Islet precursor cell (in vitro differentiated cells): ENCODE measurements around the gene PCYT2.

Experiments used
- DNase-seq: peaks from one replicate; pipeline ENCODE4 v3.0.0-alpha.2; 2018

The PCYT2 gene

DNA sequence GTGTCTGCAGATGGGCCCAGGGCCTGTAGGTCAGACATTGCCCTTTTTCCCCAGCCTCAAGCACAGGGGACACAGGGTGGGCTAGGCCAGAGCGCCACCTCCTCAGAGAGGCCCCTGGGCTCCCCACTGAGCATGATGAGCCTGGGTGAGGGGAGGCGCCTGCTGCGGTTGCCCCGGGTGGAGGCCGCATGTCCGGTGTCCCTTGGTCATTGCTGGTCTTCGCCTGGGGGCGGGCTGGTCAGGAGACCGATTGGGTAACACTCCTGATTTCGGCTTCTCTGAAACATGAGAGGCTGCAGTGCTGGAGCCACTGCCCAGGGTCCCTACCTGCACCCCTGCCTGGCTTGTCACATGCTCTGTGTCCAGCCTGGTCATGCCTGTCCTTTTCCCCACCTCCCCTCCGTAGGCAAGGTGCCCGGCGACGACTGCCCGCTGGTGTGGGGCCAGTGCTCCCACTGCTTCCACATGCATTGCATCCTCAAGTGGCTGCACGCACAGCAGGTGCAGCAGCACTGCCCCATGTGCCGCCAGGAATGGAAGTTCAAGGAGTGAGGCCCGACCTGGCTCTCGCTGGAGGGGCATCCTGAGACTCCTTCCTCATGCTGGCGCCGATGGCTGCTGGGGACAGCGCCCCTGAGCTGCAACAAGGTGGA, 11.6 kb downstream of the PCYT2 start:
- DNase-seq: no peak

DNA sequence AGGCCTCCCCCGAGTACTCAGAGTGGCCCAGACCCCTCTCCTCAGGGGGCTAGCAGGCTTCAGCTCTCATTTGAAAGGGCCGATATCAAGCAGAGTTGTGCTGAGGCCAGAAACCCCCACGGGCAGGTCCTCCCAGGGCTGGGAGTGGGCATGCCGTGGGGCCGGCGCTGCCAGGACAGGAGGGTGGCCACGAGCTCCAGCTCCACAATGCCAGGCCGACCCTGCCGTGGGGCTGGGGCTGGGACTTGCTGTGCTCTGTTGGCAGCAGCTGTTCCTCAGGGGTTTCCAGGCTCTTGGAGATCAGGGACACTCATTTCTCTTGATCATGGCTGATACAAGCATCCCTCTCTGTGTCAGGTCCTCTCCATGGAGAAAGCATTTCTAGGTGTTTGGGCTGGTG, 12.3 kb downstream of the PCYT2 start:
- DNase-seq: no peak

DNA sequence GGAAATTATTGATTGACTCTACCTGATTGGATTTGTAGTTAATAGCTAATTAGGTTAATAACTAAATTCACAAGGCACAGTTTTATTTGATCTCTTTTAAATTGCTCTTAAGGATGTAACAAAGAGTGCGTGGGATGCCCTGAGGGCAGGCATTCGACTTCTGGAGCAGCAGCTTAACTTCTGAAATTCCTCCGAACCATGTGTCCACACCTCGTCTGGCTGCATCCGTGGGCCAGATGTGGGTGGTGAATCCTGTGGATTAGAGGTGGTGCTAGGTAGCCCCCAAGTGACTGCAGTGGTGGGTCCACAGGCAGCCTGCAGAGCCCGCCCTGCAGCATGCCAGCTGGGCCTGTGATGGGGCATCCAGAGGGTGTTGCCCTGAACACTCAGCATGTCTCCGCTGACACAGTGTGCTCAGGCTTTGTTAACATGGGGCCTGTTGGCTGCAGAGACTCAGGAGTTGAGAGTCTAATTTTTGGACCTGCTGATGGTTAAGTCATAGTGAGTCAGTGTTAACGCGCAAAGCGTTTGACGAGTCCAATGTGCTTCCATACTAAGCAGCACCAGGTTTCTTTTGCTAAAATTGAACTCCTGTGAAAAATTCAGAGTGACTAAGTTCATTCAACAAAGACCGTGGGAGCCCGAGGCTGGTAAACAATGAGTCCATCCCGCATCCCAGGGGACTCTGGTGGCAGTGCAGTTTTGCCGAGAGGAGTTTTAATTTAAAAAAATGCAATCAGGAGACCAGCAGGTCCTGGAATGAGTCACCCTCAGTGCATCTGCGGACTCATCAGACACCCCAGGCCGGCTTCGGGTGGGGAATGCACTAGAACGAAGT, 13.0 kb downstream of the PCYT2 start:
- DNase-seq: peak; percentile 85

DNA sequence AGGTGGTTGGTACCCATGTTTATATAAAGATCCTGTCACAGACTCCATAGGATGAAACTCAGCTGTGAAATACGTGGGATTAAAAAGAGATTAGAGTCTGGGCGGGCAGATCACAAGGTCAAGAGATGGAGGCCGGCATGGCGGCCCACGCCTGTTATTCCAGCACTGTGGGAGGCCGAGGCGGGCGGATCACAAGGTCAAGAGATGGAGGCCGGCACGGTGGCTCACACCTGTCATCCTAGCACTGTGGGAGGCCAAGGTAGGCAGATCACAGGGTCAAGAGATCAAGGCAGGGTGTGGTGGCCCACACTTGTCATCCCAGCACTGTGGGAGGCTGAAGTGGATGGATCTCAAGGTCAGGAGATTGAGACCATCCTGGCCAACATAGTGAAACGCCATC, 15.8 kb downstream of the PCYT2 start:
- no peak for DNase-seq

DNA sequence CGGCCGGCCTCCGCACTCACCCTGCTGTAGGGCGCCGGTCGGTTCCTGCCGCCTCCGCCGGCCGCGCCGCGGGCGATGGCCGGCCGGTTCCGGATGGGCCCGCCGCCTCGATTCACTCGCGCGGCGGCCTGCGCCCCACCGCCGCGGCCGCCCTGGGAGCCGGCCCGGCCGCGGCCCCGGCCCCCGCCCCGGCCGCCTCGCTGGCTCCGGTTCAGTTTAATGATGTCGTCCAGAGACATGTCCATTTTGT, 20.0 kb downstream of the PCYT2 start:
- DNase-seq: no peak

DNA sequence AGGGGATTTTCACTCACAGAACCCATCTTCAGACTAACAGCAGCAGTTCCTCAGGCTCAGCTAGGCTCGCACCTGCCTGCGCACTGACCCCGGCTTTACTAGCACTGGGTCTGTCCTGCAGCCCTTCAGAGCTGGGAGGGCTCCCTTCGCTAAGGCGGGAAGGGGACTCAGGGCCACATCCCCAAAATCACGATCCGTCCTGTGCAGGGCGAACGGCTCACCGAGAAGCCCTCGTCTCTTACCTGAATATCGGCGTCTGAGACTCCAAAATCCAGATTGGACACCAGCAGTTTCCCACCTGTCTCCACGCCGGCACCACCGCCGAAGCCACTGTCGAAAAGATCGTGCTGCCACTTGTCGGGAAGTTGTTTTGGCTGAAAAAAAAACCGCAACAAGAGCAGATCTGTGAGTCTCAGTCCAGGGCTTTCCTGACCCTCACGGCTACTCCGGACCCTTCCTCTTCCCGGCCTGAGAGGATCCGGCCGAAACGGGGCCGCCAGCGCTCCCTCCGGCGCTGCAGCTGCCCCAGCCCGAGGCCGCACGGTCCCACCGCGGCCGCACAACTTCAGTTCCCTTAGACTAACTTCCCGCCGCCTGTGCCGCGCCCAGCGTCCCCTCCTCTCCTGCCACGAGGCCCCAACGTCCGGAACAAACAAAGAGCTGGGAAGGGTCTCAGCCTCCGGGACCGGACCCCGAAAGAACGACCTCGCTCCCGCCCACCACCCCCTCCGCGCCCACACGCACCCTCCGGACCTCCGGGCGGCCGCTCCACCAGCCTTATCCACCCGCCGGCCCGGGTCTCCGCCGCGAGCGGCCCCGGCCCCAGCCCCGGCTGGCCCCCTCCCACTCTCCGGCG, 20.5 kb downstream of the PCYT2 start:
- DNase-seq: no peak

DNA sequence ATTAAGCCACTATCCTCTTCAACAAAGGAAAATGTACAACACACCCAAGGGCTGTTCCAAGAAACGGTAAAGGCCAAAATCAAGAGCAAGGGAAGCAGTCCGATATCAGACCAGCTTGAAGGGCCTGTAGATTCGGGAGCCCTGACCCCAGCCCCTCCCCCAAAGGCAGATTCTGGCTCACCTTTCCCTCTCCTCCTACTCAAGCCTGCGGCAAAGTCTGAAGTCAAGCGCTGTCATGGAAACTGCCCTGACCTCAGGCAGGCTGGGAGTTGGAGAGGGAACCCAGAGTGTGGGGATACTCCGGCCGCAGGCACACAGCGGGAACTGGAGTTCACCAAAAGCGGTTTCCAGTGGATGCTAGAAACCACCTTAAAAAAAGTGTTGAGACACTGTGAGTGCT, 21.6 kb downstream of the PCYT2 start:
- DNase-seq: no peak

DNA sequence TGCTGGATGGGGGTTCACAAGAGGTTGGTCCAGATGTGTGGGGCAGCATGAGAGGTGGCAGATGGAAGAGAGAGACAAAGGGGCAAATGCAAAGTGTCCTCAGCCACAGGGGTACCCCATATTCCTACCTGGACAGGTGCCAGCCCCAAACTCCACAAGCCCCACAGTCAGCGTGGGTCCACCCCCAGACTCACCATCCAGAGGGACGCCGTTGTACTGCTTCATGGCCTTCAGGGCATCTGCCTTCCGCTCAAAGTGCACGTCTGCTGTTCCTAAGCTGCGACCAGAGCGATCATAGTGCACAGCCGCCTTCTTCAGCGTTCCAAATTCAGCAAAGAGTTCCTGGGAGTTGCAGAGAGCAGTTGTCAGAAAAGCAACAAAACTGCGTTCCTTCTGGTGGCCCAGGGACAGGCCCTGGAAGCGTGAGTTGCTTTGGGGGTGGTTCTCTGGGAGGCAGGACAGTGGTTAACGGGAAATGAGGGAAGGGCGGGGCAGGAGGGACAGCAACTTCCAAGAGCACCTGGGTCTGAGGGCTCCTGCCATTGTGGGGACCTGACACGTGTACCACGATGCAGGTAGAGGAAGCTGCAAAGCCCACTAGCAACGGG, 22.1 kb downstream of the PCYT2 start:
- peak; percentile 43 for DNase-seq

DNA sequence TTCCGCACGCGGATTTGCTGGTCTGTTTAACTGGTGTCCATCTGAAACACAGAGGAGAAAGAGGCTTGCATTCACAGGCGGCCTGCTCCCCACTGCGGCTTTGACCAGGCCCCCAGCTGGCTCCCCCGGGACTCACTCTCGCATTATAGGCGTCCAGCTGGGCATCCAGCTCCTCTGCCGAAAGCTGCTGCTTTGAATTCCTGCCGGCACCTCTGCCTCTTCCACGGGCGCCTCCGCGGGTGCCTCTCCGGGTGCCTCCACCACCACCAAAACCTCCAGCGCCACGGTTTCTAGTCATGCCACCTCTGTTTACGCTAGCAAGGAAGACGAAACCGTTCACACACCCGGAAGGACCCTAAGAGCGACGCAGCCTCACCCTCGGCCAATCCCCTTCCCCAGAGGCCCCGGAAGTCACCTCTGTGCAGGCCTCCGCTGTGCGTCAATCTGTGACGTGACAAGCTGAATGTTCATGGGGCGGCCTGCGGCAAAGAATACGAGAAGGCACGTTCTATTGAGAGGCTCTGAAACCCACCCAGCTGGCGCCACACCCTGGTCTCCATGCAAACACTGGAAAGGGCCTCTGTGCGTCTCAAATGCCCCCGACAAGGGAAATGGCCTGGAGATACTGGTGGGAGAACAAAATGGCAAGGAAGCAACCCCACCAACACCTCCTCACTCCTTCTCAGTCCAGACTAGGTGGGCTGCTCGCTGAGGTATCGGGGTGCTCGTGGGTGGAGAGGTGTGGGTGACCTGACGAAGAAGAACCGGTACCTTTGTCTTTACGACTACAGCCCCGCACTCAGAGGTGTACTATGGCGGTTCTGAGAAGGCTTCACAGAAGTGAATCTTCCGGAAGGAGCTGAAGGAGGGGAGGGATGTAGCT, 22.9 kb downstream of the PCYT2 start:
- DNase-seq: peak; percentile 34

DNA sequence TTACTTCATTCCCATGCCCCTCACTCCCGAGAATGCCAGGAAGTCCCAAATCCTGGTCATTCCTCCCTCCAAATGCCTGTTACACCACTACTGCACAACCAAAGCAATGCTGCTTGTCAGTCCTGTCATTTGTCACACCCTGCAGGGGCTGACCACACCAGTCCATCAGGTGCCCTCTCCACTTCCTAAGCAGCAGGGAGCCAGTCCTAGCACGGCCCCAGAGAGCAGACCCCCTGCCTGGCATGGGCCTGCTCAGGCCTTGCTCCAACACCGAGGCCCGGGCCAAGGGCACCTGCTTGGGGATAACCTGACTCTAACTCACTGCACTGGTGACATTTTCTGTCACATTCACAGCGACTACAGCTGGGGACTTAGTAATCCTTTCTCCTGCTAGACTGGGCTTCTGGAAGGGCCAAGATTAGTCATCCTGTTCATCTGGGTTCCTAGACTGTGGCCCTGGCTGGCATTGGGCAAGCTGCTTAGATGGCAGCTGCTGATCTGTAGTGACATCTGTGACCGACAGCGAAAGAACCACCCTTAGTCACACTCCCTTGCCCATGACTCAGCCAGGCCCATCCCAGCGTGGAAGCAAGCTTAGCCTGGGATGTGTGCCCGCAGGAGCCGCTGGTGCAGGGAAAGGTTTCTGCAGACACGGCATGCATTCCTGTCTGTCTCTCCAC, 25.2 kb downstream of the PCYT2 start:
- DNase-seq: no peak

DNA sequence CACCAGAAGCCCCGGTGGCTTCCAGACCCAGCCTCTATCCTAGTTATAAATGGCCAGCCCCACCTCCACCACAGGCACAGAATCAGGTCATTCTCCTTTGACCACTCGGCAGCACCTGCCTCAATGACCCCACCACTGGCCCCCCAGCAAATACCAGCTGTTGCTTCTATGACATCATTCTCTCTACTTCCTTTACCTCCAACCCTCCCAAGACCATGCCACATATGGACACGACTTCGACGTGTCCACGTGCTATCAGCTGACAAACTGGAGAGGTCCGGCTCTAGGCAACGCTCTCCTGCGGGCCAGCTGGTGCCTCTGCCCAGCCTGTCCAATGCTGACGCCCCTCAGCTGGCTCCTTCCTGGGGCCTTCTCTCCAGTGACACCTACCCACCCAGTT, 25.7 kb downstream of the PCYT2 start:
- no peak for DNase-seq

DNA sequence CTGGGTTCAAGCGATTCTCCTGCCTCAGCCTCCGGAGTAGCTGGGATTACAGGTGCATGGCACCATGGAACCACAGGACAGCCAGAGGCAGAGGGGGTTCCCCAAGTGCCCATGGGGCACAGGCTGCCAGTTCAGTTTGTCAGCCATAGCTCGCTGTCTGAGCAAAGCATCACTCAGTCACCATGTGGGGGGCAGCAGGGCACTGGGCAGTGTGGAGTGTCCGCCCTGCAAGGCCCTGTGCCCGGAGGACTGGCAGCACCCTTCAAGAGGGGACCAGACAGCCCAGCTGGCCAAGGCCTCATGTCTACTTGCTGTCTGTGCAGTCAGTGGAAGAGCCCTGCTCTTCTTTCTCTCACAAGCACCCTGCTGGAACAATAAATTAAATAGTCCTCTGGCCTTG, 26.2 kb downstream of the PCYT2 start:
- no peak for DNase-seq

DNA sequence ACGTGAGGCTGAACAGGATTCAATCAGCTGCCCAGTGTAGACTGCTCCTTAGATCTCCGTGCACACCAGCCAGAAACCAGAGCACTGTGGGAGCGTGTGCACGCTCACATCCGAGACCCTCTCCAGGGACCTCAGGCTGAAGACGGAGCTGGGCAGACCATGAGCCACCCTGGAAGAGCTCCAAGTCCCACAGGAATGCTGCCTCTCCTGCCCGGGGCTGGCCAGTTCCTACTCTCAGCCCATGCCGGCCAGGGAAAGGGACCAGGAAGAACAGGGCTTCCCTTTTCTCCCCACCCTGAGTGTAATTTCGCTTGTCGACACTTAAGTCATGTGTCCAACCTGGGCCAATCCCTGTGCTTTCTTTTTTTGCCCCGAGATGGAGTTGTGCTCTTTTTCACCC, 26.7 kb downstream of the PCYT2 start:
- DNase-seq: no peak

DNA sequence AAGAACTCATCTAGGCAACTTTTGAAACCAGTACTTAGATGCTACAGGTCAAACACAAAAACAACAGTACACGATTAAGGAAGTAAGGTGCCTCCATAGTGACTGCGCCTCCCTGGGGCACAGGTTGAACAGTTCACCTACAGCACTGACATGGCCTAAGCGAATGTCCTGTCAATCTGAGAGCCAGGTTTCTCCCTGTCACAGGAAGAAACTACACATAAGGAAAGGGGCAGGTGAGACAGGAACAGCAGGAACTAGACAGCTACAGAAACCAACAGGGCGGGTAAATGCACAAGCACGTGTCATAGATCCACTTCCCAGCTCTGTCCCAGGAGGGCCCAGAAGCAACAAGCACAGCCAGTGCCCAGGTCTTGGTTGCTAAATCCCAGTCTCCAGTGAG, 32.1 kb downstream of the PCYT2 start:
- no peak for DNase-seq

DNA sequence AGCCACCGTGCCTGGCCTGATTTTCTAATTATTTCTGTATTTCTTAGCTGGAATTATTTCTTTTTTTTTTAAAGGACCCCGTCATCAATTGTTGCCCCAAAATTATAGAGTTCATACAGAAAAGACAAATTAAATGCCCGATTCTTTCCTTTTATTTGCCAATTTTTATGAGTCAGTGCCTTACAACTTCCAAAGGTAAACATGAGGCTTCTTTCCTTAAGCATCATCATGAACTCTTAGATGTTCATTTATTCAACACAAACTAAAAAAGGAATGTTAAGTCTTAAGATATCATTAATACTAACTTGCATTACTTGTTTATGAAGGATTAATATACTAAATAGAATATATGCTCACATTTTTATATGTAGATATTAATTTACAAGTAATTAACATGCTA, 32.9 kb downstream of the PCYT2 start:
- no peak for DNase-seq

DNA sequence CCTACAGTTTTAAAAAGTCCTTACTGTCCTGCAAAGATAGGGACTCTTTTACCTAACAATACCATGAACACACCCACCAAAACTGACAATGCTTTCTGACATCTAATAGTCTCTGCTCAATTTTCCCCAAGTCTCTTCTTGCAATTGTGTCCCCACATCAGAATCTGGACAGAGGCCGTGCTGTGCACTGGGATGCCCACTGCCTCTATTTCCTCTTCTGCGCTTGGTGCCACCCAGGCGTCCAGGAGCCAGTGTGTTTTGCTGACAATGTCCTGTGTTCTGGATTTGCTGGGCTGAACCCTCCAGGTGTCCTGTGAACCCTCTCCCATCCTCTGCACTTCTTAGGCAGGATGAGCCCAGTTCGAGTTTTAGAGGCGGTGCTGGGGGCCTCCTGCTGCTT, 33.6 kb downstream of the PCYT2 start:
- DNase-seq: no peak

DNA sequence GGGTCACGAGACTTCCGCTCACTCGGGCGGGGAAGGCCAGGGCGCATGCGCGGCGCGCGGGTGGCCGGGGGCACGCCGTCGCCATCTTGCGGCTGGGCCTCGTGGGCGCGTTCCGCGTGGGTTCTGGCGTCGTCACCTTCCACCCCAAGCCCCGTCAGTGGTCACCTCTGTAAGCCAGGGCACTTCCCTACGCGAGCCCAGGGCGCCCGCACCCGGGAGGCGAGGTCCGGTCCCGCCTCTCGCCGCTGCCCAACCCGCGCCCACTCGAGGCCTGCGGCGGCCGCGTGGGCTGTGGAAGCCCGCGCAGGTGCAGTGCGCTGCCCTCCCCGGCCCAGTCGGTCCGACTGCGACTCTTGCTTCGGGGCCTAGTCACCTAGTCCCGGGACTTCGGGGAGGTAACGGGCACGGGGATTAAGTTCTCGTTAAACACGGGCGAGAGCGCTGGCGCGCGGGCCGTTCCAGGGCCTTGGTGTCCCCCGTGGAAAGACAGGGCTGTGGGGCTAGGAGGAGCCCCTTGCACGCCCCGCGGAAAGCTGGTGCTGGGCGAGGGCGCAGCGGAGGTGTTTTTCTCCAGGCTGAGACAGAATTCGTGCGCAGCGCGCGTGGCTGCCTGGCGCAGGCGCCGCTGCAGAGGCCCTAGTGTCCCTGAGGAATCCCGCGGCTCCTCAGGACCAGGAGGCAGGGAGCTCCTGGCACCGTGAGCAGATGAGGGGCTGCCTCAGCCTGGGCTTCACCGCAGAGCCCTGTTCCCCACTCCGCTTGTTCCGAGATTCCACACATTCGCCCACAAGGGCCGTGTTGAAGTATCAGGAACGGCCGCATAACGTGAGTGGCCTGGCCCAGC, 39.6 kb downstream of the PCYT2 start:
- peak; percentile 83 for DNase-seq

DNA sequence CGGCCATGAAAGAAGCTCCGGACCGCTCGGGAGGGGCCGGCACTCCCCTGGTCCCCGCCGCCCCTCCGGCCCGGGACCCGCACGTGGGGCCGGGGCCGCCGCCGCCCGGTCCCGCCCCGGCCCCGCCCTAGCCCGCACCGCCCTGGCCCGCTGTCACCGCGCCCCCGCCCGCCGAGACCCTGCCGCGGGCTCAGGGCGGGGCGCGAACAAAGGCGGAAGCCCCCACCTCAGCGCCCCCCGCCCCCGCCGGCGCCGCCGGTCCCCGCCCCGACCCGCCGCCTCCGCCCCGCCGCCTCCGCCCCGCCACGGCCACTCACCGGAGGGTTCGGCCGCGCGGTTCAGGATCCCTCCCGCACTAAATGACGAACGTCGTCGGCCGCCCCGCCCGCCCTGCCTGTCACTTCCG, 40.2 kb downstream of the PCYT2 start, which contains the start of gene ARHGDIA:
Gene ARHGDIA, minus strand, starts transcription at position 357 of the 406 bp plus-strand sequence. CDS start 1,407 bp downstream, outside the sequence.
- peak; percentile 92 for DNase-seq

DNA sequence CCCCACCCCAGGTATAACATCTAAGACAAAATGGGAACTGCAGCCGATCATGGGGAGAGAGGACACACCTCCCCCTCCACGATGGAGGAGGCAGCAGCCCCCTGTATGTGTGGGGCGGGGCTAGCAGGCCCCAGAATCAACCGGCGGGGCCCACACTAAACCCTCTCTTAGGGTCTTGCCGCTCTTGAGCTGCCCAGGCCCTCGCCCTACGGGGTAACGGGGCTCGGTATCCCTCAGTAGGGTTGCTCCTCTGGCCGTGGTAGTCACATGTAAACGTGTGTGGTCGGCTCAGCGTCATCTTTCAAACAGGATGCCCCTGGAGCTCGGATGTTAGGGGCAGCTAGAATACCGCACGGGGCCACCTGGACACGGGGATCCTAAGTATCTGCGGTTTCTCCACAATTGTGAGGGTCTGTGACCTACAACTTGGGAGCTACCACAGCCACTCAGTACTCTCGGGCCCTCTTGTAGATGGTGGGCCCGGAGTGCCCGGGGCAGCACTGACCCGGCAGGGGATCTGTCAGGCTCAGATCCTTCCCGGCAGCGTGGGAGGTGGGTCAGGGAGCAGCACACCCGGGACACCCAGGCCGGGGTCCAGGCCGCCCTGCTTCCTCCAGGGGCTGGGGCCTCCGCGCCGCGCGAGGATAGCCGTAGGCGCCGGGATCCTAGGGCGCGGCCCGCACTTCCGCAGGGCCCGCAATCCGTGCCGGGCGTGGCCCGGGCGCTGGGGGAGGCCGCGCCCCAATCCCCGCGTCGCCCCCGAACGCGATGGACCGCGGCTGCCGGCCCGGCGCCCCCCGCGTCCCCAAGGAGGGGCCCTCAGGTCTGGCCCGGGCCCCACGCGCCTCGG, 40.8 kb downstream of the PCYT2 start:
- peak; percentile 75 for DNase-seq
